K562 (cell line): Measurements from ENCODE around the gene CEP290. TPM values are rescaled to one million over a fixed set of nuclear protein-coding genes. Genes with fewer than 3 reads are reported as not detected.

Experiments
- ATAC-seq: fragments of 200-7000 bp; cut with Tn5 transposase; 3 replicates; pipeline ENCODE4 v1.9.1; 2020; ENCODE audit warnings: moderate library complexity
- BruUV-seq: library from RNA; stranded (reverse); fragments of 400-500 nt; replicated peaks from 2 replicates; lab custom pipeline; 2021; lab: Mats Ljungman, UMichigan
- CTCF ChIA-PET: fragments of 300-600 bp; formaldehyde crosslinking; extraction: SDS; loops from one replicate; lab custom pipeline; 2021; ENCODE audit warnings: low intra/inter-chr PET ratio; lab: Yijun Ruan, JAX
- POLR2A ChIA-PET: fragments of 300-600, 350-650 bp; sonication (Branson Sonifier 250); formaldehyde crosslinking; extraction: SDS; loops from one replicate; lab custom pipeline; 2021; ENCODE audit warnings: antibody characterized with exemption, inconsistent platforms; lab: Yijun Ruan, JAX
- DNase-seq, 4 experiments: peaks; one replicate each; pipeline versions ENCODE4 v3.0.0 to v3.0.0-alpha.2; 2011 to 2018; ENCODE audit warnings: low spot score in 3 of 4, mixed read lengths in 3 of 4; ENCODE audit errors: extremely low read depth in 1 of 4
- FAIRE-seq: peaks from 2 replicates; lab custom pipeline; 2011; peaks lifted over from hg19 to GRCh38; lab: Jason Lieb, UNC
- H2AFZ ChIP-seq: 2 replicates; pipeline ENCODE4 v1.6.0; 2011; ENCODE audit warnings: low read depth, low read length, control low read depth, inconsistent platforms
- H3K27ac ChIP-seq: fragments of 200-600 bp; 3 replicates; pipeline ENCODE4 v1.8.0; 2011; ENCODE audit warnings: low read depth, mild to moderate bottlenecking, control low read depth, inconsistent platforms, low read length, moderate library complexity, mixed read lengths; ENCODE audit errors: extremely low read depth
- H3K27me3 ChIP-seq, 2 experiments: fragments of 300-600 bp in 1 of 2; 2 replicates in 1 of 2; 3 replicates in 1 of 2; pipeline versions ENCODE4 v1.6.0 to v1.8.0; 2011; ENCODE audit warnings: inconsistent platforms in 2 of 2, low read length in 2 of 2, mild to moderate bottlenecking in 1 of 2, mixed read lengths in 1 of 2, moderate library complexity in 1 of 2; ENCODE audit not compliant: control insufficient read depth in 2 of 2, insufficient read depth in 2 of 2
- H3K36me3 ChIP-seq: fragments of 300-600 bp; 3 replicates; pipeline ENCODE4 v1.8.0; 2011; ENCODE audit warnings: mild to moderate bottlenecking, low read length, inconsistent platforms; ENCODE audit not compliant: control insufficient read depth, insufficient read depth
- H3K4me1 ChIP-seq, 2 experiments: fragments of 200-600 bp in 1 of 2; replicated peaks in 1 of 2; 2 replicates in 1 of 2; 3 replicates in 1 of 2; pipeline versions ENCODE4 v1.5.1 to v1.8.0; 2011; ENCODE audit warnings: inconsistent platforms in 2 of 2, low read length in 2 of 2, mild to moderate bottlenecking in 1 of 2, mixed read lengths in 1 of 2, moderate library complexity in 1 of 2; ENCODE audit not compliant: control insufficient read depth in 2 of 2, insufficient read depth in 2 of 2
- H3K4me2 ChIP-seq: 2 replicates; pipeline ENCODE4 v1.6.1; 2011; ENCODE audit warnings: low read length, control low read depth, inconsistent platforms, mixed read lengths; ENCODE audit not compliant: insufficient read depth
- H3K4me3 ChIP-seq: fragments of 200-600 bp; sonication (generic), shearing (Covaris generic); 2 replicates; pipeline ENCODE4 v1.5.1; 2016; ENCODE audit warnings: control low read depth, inconsistent platforms
- H3K79me2 ChIP-seq: fragments of 200-600 bp; 3 replicates; pipeline ENCODE4 v1.8.0; 2011; ENCODE audit warnings: low read length, inconsistent platforms; ENCODE audit not compliant: control insufficient read depth, insufficient read depth
- H3K9ac ChIP-seq, 2 experiments: 2 replicates each; pipeline versions ENCODE4 v1.6.0 to v1.6.1; 2011; ENCODE audit warnings: low read depth in 2 of 2, low read length in 2 of 2, control low read depth in 1 of 2, inconsistent platforms in 1 of 2, mild to moderate bottlenecking in 1 of 2, mixed read lengths in 1 of 2; ENCODE audit not compliant: insufficient read depth in 1 of 2
- H3K9me1 ChIP-seq: one replicate; pipeline ENCODE4 v1.6.0; 2011; ENCODE audit warnings: inconsistent platforms, mild to moderate bottlenecking, low read length, moderate library complexity; ENCODE audit not compliant: control insufficient read depth, insufficient read depth
- H3K9me3 ChIP-seq: replicated peaks from 2 replicates; pipeline ENCODE4 v1.5.1; 2011; ENCODE audit warnings: low read depth, low read length, inconsistent platforms; ENCODE audit not compliant: control insufficient read depth, insufficient read depth
- H4K20me1 ChIP-seq: replicated peaks from 2 replicates; pipeline ENCODE4 v1.6.1; 2011; ENCODE audit warnings: low read length, inconsistent platforms, mixed read lengths; ENCODE audit not compliant: control insufficient read depth, insufficient read depth
- FOXJ2 ChIP-seq: fragments of 200-800 bp; sonication (Bioruptor generic); IDR thresholded peaks from 2 replicates; pipeline ENCODE4 v1.6.1; 2016; ENCODE audit warnings: missing genetic modification characterization, missing compliant biosample characterization
- GATAD2B ChIP-seq: fragments of 450-650 bp; IDR thresholded peaks from 2 replicates; pipeline ENCODE4 v1.6.1; 2017; ENCODE audit warnings: mild to moderate bottlenecking, borderline replicate concordance
- KAT8 ChIP-seq: fragments of 450-650 bp; IDR thresholded peaks from 2 replicates; pipeline ENCODE4 v1.6.1; 2016; ENCODE audit warnings: low read depth, mild to moderate bottlenecking
- L3MBTL2 ChIP-seq: fragments of 450-650 bp; IDR thresholded peaks from 2 replicates; pipeline ENCODE4 v1.6.1; 2016; ENCODE audit warnings: mild to moderate bottlenecking, moderate library complexity
- MTA2 ChIP-seq: fragments of 450-650 bp; IDR thresholded peaks from 2 replicates; pipeline ENCODE4 v1.6.1; 2016; ENCODE audit warnings: low read depth
- RBFOX2 ChIP-seq: fragments of 200-400 bp; formaldehyde crosslinking; IDR thresholded peaks from 2 replicates; pipeline ENCODE4 v1.6.1; 2017; ENCODE audit warnings: low read depth, mild to moderate bottlenecking, low read length, moderate library complexity
- RFX5 ChIP-seq: IDR thresholded peaks from 2 replicates; pipeline ENCODE4 v1.6.1; 2011; ENCODE audit warnings: low read depth, mild to moderate bottlenecking, improper control_type of control experiment, low read length
- TRIM24 ChIP-seq, 2 experiments: fragments of 450-650 bp; IDR thresholded peaks; 2 replicates each; pipeline ENCODE4 v1.6.1; 2016
- ZBTB9 ChIP-seq: fragments of 450-650 bp; formaldehyde crosslinking; IDR thresholded peaks from 2 replicates; pipeline ENCODE4 v1.4.0; 2020; ENCODE audit warnings: mild to moderate bottlenecking, moderate library complexity
- ZFP36 ChIP-seq: fragments of 150-350 bp; IDR thresholded peaks from 2 replicates; pipeline ENCODE4 v1.6.1; 2018; ENCODE audit warnings: low read length, low read depth; ENCODE audit not compliant: partially characterized antibody
- ZNF644 ChIP-seq: fragments of 200-800 bp; sonication (Bioruptor generic); IDR thresholded peaks from 2 replicates; pipeline ENCODE4 v1.6.1; 2016; ENCODE audit warnings: low read depth, missing genetic modification characterization, missing compliant biosample characterization
- WGBS: fragments of 100-300 bp; shearing (Covaris generic); methylation state at CpG from one replicate; pipeline ENCODE4 v1.1.6; 2016; ENCODE audit warnings: low coverage, mixed read lengths; ENCODE audit not compliant: insufficient coverage; ENCODE audit errors: missing lambda C conversion rate; 5-methylcytosine and 5-hydroxymethylcytosine counted together
- in situ Hi-C: fragments of 300-500 bp; cut with MboI; formaldehyde crosslinking; loops from 4 replicates; pipeline ENCODE4 v1.15.0; 2018; ENCODE audit warnings: inconsistent platforms, mixed read lengths
- intact Hi-C: fragments of 100-400 bp; cut with micrococcal nuclease; formaldehyde crosslinking; loops from 2 replicates; pipeline ENCODE4 v1.14.2; 2022
- polyA plus RNA-seq, 8 experiments: library from polyadenylated mRNA; depleted of rRNA in 4 of 8; stranded (reverse) in 5 of 8; unstranded in 3 of 8; fragments of >200 nt; fragmentation: Nextera tagmentation in 2 of 8; fragmentation: Illumina TruSeq in 1 of 8; extraction: Ambion mirVana in 2 of 8; extraction: Trizol in 1 of 8; gene quantifications; 2 replicates each; pipeline versions ENCODE4 v1.2.1 to v1.2.3, GENCODE V29; 2011 to 2014; ENCODE audit warnings: inconsistent platforms in 1 of 8, missing spikeins in 1 of 8
- total RNA-seq, 7 experiments: library from RNA; depleted of rRNA in 6 of 7; stranded (reverse); fragments of >200 nt in 6 of 7; fragmentation: Illumina TruSeq in 2 of 7; extraction: Trizol in 2 of 7; gene quantifications; 2 replicates each; pipeline versions ENCODE4 v1.2.1 to v1.2.3, GENCODE V29; 2011 to 2021; ENCODE audit warnings: low replicate concordance in 1 of 7
- TF ChIP-seq, protein P1 (sequence below), 3 experiments: fragments of 200-800 bp in 1 of 3; sonication (Bioruptor generic) in 1 of 3; sonication (generic) in 1 of 3; formaldehyde crosslinking in 1 of 3; IDR thresholded peaks; 2 replicates each; pipeline versions ENCODE4 v1.6.1 to v1.8.0; 2016 to 2022; ENCODE audit warnings: mild to moderate bottlenecking in 2 of 3, missing compliant biosample characterization in 2 of 3, missing genetic modification characterization in 2 of 3, missing genetic modification reagents in 1 of 3

CEP290 gene
- total and polyA plus RNA-seq, 9 of the 15 experiments (the other 6 are each of a cell fraction or from before 2014, with no cell fraction given), result 7.2 to 19.4 (median 18.1) TPM

GRCh38 chr12:88044035-88044434 is 97.9 kb downstream of the CEP290 start:
- POLR2A ChIA-PET, result no interaction called here
- H3K79me2 ChIP-seq, result peaks cover 36% of the 10 kb centered on the region
- CTCF ChIA-PET, result no interaction called here
- no peak overlapping the region for H3K4me2 ChIP-seq
- H3K4me1 ChIP-seq, result no peaks in the 10 kb centered on the region
- peaks cover 93% of the 10 kb centered on the region for H3K36me3 ChIP-seq
- no TSS peak for BruUV-seq
- in situ Hi-C loops, result no loop called here
- DNase-seq (no peak), ATAC-seq (no peak), FAIRE-seq (no peak)
- H3K9me1 ChIP-seq, result no peaks in the 10 kb centered on the region
- intact Hi-C loops, result no loop called here
- H4K20me1 ChIP-seq, result no peaks in the 10 kb centered on the region
- H3K27ac ChIP-seq, result no peak overlapping the region
- no peaks in the 10 kb centered on the region for H3K27me3 ChIP-seq
- H3K9me3 ChIP-seq, result peaks cover 2% of the 10 kb centered on the region; the same call in 1 of the 2 replicates
- H3K9ac ChIP-seq, result no peak overlapping the region
- WGBS, result 97% methylated on average over 5 of the region's 5 CpGs
- no peak overlapping the region for H2AFZ ChIP-seq
- TF ChIP-seq KAT8 (no peak), ZNF644 (tag) (no peak), RBFOX2 (no peak), GATAD2B (no peak), FOXJ2 (no peak), TRIM24 (IDR thresholded peaks at IDR 0.05) (no peak), ZFP36 (no peak), ZBTB9 (CRISPR knock-in tag) (no peak), MTA2 (no peak), RFX5 (no peak), L3MBTL2 (no peak)
- TF ChIP-seq, protein P1, sequence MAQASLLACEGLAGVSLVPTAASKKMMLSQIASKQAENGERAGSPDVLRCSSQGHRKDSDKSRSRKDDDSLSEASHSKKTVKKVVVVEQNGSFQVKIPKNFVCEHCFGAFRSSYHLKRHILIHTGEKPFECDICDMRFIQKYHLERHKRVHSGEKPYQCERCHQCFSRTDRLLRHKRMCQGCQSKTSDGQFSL (CRISPR knock-in tag; IDR thresholded peaks at IDR 0.05), result no peak
- TF ChIP-seq, protein P1 (tag; IDR thresholded peaks at IDR 0.05), result no peak
- no peak overlapping the region for H3K4me3 ChIP-seq
